Midbrain (tissue), 1 donor: ENCODE results near the gene SLC27A5.
"Not testable (repeated sequence)": the region's sequence is repeated elsewhere in the genome, so short reads cannot be mapped to it uniquely, and the experiment has no call there.

Experiments used
- DNase-seq: peaks from one replicate; lab custom pipeline; 2025; lab: John Stamatoyannopoulos, UW

SLC27A5 gene

GRCh38 chr19:58468216-58468839 is 43.5 kb downstream of the SLC27A5 start:
- no peak for DNase-seq

GRCh38 chr19:58466760-58467589 is 44.8 kb downstream of the SLC27A5 start, which contains the start of gene ZNF324:
TSS of gene ZNF324 (plus strand) at chr19:58467080. CDS start at chr19:58469186, 2,106 bp downstream.
- DNase-seq: peak; percentile 99

- no peak for DNase-seq
Observed at GRCh38 chr19:58466089-58466759, 45.6 kb downstream of the SLC27A5 start.

GRCh38 chr19:58460039-58460438 is 51.8 kb downstream of the SLC27A5 start:
- DNase-seq: no peak

GRCh38 chr19:58456111-58456510 is 55.7 kb downstream of the SLC27A5 start:
- no peak for DNase-seq

GRCh38 chr19:58455306-58455705 is 56.5 kb downstream of the SLC27A5 start:
- DNase-seq: no peak

GRCh38 chr19:58453743-58454142 is 58.0 kb downstream of the SLC27A5 start:
- no peak for DNase-seq

GRCh38 chr19:58451358-58452101 is 60.3 kb downstream of the SLC27A5 start, which contains the start of gene ZNF324B:
TSS of gene ZNF324B (plus strand) at chr19:58451622. CDS start at chr19:58453702, 2,080 bp downstream.
- DNase-seq: peak; percentile 98

GRCh38 chr19:58450856-58451357 is 60.9 kb downstream of the SLC27A5 start:
- no peak for DNase-seq

- DNase-seq: not testable (repeated sequence)
Observed at GRCh38 chr19:58449980-58450379, 61.8 kb downstream of the SLC27A5 start.

GRCh38 chr19:58448860-58449259 is 62.9 kb downstream of the SLC27A5 start:
- not testable (repeated sequence) for DNase-seq
